GM18508 (cell line): ENCODE measurements around the gene POLR2A.
"Not testable (repeated sequence)": the region's sequence is repeated elsewhere in the genome, so short reads cannot be mapped to it uniquely, and the experiment has no call there.

ENCODE experiments used
- ATAC-seq: cut with Tn5 transposase; IDR thresholded peaks from one replicate; pipeline ENCODE4 v1.9.1; 2021; ENCODE audit warnings: moderate number of reproducible peaks; ENCODE audit not compliant: insufficient read depth, unreplicated experiment

Gene POLR2A

DNA sequence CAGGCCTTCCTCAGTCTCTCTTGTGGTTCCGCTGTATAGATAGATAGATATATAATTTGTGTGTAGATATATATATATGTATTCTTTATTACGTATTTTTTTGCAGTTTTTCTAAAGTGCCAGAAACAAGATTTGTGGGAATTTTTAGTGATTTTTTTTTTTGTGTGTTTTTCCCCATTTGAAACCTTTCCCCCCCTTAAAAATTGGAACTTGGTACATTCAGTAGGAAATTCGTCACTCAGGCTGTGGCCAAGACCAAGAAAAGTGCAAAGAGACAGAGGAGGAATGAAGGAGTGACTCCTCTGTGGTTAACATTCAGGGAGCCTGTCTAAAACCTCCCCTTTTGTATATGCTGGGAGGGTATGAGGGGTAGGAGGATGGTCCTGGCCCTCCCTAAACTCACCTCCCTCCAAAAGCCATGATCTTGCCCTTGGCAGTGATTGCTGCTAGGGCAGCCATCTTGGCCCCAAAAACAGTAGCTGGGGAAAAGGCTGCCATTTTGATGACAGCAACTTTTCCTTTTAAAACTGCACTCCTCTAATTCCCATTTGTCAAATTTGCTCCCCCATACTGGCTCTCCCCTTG is 24.1 kb upstream of the POLR2A start:
- ATAC-seq = no peak

DNA sequence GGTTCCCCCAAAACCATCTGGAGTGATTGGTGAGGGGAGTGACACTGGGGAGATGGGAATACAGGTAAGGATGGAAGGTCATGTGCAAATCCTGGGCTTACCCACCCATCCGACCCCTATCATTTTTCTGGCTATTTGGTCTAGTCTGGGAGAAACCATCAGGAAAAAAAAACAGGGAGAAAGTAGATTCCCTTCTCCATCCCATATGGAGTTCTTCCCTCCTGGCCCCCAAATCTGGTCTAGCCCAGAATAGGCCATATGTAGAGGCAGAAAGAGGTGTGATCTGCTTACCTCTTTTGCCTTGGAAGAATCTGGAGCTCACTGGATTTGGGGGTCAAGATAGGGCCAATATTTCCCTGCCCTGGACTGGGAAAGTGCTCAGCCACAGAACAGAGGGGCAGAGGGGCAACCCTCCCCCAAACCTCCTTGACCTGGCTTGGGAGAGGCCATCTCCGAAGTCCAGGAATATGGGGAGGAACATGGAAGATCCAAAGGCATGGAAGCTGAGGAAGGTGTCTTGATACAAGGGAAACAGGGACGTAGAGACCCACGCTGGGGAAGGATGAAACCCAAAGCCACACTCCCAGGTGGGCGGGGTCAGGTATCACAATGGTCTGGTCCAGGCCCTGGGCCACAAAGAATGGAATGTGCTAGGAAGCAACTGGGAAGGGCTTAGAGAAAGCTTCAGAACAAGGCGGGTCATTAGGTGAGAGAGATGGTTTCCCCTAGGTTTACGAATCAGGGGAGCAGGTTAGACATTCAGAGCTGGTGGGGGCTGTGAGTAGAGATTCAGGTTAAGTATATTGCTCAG is 23.1 kb upstream of the POLR2A start:
- no peak for ATAC-seq

DNA sequence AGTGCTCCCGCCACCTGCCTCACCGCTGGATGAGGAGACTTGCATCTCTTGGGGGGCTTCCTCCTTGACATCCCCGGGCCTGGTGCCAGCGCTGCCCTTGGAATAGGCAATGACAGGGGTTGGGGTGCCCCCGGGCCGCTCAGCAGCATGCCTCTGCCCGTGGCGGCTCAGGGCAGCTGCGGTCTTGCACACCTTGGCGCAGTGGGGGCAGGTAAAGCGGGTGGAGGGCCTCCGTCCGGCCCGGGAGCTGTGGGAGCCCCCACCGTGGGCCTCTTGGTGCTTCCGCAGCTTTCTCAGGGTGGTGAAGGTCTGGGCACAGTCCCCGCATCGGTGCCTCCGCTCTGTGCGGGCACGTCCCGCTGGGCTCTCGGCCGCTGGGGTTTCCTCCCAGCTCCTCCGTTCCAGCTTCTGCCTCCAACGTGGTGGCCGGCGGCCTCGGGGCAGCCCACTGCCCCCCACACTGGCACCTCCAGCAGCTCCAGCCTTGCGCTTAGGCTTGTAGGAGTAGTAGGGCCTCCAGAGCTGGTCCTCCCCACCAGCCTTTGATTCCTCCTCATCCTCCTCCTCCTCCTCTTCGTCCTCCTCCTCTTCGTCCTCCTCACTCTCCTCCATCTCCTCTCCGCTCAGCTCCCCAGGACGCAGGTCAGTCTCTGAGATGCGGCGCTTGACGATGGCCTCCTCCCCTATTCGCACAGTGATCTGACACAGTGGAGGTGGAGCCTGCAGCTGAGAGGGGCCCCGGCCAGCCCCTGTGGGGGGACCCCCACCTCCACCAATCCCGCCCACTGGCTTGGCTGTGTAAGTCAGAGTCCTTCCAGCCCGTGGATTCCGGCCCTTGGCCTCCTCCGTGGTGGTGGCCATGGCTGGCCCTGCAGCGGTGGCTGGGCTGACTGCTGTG is 21.4 kb upstream of the POLR2A start:
- ATAC-seq = no peak

DNA sequence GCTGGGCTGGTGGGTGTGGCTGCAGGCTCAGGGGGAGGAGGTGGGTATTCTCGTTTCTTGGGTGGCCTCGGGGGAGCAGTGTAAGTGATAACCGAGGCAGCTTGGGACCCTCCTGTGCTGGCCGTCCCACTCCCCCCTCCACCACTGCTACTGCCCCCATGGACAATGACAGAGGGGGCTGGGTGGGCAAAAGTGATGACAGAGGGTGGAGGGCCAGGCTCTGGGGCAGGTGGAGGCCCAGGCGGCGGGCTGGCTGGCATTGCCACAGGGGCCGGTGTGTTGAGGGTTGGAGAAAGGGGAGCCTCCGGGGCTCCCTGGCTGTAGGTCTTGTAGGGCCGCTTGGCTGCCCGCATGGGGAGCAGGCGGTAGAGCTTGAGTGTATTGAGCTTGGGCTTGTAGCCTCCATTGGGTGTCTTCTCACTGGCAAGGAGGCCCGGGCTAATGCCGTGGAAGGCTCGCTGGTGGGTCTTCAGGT is 20.8 kb upstream of the POLR2A start:
- no peak for ATAC-seq

DNA sequence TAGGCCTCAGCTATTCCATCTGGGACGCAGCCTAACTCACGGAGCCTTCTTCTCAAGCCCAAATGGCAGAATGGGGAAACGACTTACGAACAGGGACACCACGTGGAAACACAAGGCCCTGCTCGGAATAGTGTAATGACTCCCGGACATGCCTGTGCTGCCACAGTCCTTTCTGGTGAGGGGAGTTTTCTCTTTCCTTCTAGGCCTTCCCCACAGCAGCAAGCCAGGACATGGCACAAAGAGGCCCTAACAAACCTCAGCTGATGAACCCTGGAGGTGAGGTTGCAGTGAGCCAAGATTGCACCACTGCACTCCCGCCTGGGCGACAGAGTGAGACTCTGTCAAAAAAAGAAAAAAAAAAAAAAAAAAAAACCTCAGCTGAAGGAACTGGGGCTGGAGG is 20.1 kb upstream of the POLR2A start:
- no peak for ATAC-seq

DNA sequence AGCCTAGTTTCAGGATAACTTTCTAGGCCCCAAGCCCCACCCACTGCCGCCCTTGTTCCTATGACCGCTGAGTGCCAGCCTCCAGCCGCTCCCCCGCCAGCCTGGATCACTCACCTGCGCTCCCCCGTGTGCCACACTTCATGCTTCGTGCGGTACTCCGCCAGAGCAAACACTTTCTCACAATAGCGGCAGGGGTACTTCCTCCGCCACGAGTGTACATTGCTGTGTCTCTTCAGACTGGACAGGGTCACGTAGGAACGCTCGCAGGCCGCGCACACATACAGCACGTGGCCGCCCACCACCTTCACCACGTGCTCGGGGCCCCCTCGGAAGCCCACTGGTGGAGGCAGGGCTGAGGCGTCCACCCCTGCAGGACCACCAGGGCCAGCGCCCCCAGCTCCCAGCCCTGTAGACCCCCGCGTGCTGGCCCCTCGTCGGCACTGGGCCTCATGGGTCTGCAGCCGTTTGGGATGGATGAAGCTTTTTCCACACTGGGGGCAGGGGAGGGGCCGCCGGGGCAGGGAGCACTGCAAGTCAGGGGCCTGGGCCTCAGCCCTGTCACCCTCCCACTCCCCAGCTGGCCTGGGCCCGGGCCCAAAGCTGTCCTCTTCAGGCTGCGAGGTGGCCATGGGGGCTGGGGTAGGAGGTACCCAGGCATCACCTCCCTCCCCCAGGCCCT is 18.4 kb upstream of the POLR2A start:
- no peak for ATAC-seq

DNA sequence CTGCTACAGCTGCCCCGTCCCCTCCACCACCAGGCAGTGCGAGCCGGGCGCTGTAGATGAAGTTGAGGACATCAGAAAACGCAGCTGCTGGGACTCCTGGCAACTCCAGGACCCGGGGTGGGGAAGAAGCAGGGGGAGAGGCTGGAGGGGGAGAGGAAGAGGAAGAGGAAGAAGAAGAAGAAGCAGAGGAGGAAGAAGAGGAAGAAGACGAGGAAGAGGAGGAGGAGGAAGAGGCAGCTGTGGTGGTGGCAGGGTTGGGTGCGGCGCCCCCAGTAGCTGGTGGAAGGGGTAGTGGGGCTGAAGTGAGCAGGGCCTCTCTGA is 17.9 kb upstream of the POLR2A start:
- no peak for ATAC-seq

DNA sequence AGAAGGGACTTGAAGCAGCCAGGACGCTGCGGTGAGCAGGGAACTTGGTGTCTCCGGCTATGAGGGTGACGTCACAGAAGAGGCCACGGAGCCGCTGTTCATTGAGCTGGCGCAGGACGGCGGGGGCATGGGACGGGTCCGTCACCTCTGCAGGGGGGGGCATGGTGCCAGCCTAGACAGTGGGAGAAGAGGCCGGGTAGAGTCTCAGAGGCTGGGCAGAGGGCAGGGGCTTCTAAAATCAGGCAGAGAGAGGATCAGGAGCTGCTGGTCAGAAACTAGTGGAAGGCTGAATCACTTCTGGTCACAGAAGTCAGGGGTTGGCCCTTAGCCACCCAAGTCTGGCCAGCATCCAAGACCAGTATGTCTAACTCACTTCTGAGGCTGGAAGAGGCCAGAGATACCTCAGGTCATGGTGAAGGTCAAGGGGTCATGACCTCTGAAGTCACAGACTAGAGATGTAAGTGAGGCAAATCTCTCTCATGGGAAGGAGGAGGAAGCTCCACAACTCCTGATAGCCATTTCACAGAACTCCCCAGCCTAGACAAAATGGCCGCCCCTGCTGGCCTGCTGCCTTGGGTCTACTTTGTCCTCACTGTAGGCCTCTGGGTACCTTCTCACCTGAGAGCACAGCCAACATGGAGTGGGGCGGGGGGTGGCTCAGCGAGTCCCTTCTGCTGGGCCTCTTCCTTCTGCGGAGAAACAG is 17.4 kb upstream of the POLR2A start:
- ATAC-seq = no peak

DNA sequence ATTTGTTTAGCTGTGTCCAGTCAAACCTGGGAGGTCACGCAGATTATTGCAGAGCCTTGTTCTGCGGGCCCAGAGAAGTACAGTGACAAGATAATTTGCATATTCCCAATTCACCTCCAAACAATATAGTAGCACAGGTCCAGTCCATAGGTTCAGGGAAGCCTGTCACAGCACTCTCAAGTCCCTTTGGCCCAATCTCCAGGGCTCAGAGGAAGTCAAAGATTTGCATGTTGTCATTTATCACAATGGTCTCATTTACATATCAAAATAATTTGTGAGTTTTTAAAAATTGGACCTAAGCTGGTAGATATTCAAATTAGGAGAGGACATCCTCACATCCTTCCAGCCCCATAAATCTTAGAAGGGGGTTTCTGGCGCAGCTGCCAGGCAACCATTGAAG is 16.7 kb upstream of the POLR2A start:
- ATAC-seq = no peak

DNA sequence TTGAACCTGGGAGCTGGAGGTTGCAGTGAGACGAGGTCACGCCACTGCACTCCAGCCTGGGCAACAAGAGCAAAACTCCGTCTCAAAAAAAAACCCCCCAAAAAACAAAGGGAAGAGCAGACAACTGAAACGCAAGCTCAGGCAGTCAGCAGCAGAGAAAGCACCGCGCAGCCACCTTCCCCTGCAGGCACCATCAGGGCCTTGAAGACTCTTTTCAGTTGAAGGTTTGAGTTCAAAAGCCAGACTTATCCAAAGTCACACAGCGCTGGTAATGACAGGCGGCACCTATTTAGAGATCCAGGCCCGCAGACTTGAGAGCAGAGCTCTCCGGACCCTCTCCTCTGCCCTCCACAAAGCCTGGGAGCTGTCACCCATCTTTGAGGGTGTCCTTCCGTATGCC is 15.9 kb upstream of the POLR2A start:
- ATAC-seq = no peak

DNA sequence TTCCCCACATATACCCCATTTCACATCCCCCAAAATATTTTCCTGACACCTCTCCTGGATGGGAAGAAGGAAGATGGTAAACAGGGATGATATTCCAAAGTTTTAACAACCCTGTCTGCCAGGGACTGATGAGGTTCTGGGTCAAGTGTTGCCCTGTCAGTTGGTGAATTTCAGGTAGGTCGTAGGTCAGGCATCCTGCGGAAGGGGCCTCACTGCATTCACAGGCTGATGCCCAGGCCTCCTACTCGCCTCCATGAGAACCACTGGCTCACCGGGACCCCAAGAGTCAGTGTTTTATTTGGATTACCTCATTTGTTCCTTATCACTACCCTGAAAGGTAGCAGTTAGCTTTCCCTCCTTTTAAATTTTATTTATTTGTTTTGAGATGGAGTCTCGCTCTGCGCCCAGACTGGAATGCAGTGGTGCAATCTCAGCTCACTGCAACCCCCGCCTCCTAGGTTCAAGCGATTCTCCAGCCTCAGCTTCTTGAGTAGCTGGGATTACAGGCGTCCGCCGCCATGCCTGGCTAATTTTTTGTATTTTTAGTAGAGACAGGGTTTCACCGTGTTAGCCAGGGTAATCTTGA is 15.3 kb upstream of the POLR2A start:
- no peak for ATAC-seq

DNA sequence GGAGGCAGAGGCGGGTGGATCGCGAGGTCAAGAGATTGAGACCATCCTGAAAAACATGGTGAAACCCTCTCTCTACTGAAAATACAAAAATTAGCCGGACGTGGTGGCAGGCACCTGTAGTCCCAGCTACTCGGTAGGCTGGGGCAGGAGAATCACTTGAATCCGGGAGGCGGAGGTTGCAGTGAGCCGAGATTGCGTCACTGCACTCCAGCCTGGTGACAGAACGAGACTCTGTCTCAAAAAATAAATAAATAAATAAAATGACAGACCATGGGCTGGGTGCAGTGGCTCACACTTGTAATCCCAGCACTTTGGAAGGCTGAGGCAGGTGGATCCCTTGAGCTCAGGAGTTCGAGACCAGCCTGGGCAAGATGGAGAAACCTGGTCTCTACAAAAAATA is 14.3 kb upstream of the POLR2A start:
- ATAC-seq = not testable (repeated sequence)

DNA sequence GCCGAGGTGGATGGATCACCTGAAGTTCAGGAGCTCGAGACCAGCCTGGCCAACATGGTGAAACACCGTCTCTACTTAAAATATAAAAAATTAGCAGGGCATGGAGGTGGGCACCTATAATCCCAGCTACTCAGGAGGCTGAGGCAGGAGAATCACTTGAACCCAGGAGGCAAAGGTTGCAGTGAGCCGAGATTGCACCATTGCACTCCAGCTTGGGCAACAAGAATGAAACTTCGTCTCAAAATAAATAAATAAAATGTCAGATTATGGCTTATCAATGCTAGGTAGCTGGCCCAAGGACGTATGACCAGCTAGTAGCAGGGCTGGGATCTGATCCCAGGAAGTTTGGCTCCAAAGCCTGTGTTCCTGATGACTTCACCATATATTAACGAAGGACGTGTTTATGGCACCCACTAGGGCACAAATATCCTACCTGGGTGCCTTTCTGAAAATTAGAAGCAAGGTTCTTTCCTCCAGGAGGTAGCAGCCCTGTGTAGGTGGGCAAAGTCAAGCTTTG is 13.7 kb upstream of the POLR2A start:
- not testable (repeated sequence) for ATAC-seq

DNA sequence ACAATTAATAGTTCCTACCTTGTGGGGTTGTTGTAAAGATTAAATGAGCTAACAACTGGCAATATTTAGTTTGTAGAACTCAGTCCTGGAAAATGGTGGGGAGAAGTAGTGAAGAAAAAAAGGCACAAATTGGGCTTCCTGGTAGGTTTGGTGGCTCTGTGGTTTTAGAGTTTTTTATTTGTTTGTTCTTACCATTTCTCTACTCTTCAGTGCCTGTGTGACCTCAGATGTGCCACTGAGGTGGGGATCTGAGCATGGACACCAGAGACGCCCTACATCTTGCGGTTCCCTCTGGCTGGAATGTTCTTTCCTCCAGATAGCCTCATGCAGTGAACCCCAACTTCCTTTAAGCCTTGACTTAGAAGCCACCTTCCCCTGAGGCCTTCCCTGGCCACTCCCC is 12.4 kb upstream of the POLR2A start:
- no peak for ATAC-seq

DNA sequence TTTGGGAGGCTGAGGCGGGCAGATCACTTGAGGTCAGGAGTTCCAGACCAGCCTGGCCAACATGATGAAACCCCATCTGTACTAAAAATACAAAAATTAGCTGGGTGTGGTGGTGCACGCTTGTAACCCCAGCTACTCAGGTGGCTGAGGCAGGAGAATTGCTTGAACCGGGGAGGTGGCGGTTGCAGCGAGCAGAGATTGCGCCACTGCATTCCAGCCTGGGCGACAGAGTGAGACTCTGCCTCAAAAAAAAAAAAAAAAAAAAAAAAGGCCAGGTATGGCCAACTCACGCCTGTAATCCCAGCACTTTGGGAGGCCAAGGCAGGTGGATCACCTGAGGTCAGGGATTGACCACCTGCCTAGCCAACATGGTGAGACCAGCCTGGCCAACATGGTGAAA is 9.4 kb upstream of the POLR2A start:
- ATAC-seq = not testable (repeated sequence)

DNA sequence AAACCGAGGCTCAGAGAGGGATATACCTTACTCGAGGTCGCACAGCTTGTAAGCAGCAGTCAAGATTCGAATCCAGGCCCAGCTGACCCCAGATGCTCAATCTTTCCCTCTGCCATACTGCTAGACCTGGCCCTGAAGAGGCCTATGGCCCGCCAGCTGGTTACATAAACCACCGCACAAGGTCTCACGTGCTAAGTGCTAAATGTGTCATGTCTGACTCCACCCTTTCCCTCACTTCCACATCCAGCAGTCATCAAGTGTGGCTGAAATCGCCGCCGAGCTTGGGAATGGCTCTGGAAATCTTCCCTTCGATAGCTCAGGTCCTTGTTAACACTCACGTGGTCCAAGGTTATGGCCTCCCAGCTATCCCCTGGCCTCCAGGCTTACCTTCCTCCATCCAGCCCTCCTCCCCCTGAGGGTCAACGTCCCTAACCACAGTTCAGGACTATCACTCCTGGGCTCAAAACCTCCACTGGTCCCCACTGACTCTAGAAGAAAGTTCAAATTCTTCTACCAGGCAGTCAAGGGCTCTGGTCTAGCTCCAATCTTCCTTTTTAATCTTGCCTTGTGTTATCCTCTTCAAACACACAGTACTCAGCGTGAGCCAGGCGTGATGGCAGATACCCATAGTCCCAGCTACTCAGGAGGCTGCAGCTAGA is 8.3 kb upstream of the POLR2A start:
- no peak for ATAC-seq

DNA sequence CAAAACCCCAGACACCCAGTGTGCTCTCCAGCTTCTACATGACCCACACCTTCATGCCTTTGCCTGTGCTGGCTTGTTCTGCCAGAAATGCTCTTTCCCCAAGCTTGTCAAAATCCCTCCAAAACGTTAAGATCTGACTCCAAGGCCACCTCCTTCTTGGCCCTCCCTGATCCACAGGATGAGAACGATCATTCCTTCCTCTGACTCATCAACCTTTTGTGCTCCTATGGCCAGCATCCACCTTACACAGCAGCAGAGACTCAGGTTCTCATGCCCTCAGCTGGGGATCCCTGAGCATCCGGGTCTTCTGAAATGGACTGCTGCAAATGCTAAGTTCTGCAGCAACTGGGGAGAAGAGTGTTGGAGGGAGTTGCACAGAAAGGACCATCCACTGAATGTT is 7.7 kb upstream of the POLR2A start:
- ATAC-seq = no peak

DNA sequence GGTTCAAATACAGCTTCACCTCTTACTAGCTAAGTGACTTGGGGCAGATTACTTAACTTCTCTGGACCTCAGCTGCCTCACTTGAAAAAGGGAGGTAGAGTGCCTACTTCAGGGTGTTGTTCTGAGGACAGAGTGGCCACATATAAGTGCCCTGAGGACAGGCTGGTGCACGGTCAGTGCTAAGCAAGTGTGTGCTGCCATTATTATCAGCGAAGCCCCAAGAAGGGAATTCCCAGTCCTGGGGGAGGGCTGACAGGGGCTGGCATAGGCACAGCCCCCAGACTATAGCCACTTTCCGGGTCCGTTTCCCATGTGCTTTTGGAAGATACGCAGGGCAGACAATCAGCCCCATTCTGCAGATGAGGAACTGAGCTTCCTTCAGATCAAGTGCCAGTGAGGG is 7.2 kb upstream of the POLR2A start:
- ATAC-seq = no peak
